Activated T-helper 2 cell treated with anti-CD3 and anti-CD28 coated beads, Interferon-gamma antibody, Interleukin-2, Interleukin-4, amounts not matched to agents 10 μg/mL and 5 μg/mL and 100 μg/mL, durations not matched to agents 14 hours and 24 hours and 36 hours (primary cell): Measurements from ENCODE around the gene CD300H. TPM values are rescaled to one million over a fixed set of nuclear protein-coding genes. Genes with fewer than 3 reads are reported as not detected.

Source experiments
- DNase-seq: peaks from one replicate; pipeline ENCODE4 v3.0.0; 2021; ENCODE audit warnings: low spot score
- H3K27ac Mint-ChIP-seq: one replicate; pipeline ENCODE4 v1.8.0; 2021; ENCODE audit warnings: mixed read lengths
- H3K27me3 Mint-ChIP-seq: one replicate; pipeline ENCODE4 v1.8.0; 2021; ENCODE audit warnings: low read depth, mixed read lengths
- H3K36me3 Mint-ChIP-seq: one replicate; pipeline ENCODE4 v1.8.0; 2021; ENCODE audit warnings: low read depth, mixed read lengths
- H3K4me1 Mint-ChIP-seq: one replicate; pipeline ENCODE4 v1.8.0; 2021; ENCODE audit warnings: low read depth, mixed read lengths
- H3K4me3 Mint-ChIP-seq: one replicate; pipeline ENCODE4 v1.8.0; 2021; ENCODE audit warnings: low read depth, mild to moderate bottlenecking, moderate library complexity, mixed read lengths
- H3K9me3 Mint-ChIP-seq: one replicate; pipeline ENCODE4 v1.8.0; 2021; ENCODE audit warnings: mixed read lengths
- intact Hi-C: fragments of 100-400 bp; cut with micrococcal nuclease; formaldehyde crosslinking; loops from one replicate; pipeline ENCODE4 v1.15.1; 2023
- total RNA-seq: library from RNA; stranded (reverse); gene quantifications from 2 replicates; pipeline ENCODE4 v1.2.3, GENCODE V29; 2022

CD300H gene
- total RNA-seq, 1 donor from 2014 or later, result not detected

- H3K4me3 Mint-ChIP-seq, result no peak overlapping the region
- H3K36me3 Mint-ChIP-seq, result no peaks in the 10 kb centered on the region
- no peak overlapping the region for H3K27ac Mint-ChIP-seq
- no peaks in the 10 kb centered on the region for H3K9me3 Mint-ChIP-seq
- no peak for DNase-seq
- peaks cover 28% of the 10 kb centered on the region for H3K27me3 Mint-ChIP-seq
- intact Hi-C loops, result no loop called here
- peaks cover 7% of the 10 kb centered on the region for H3K4me1 Mint-ChIP-seq
Observed at GRCh38 chr17:74599448-74599939, 32.2 kb upstream of the CD300H start.

GRCh38 chr17:74599023-74599399 lies 31.7 kb upstream of the CD300H start:
- no peaks in the 10 kb centered on the region for H3K9me3 Mint-ChIP-seq
- peaks cover 7% of the 10 kb centered on the region for H3K4me1 Mint-ChIP-seq
- intact Hi-C loops, result no loop called here
- no peaks in the 10 kb centered on the region for H3K36me3 Mint-ChIP-seq
- no peak overlapping the region for H3K4me3 Mint-ChIP-seq
- DNase-seq, result no peak
- H3K27me3 Mint-ChIP-seq, result peaks cover 28% of the 10 kb centered on the region
- H3K27ac Mint-ChIP-seq, result no peak overlapping the region

GRCh38 chr17:74598346-74599022 lies 31.2 kb upstream of the CD300H start:
- Mint-ChIP-seq H3K9me3 (no peaks in the 10 kb centered on the region), H3K36me3 (no peaks in the 10 kb centered on the region), H3K27ac (no peak overlapping the region), H3K4me1 (peaks cover 7% of the 10 kb centered on the region), H3K27me3 (peaks cover 28% of the 10 kb centered on the region), H3K4me3 (no peak overlapping the region)
- DNase-seq, result no peak
- intact Hi-C loops, result no loop called here

GRCh38 chr17:74597069-74597790 lies 29.9 kb upstream of the CD300H start:
- no peaks in the 10 kb centered on the region for H3K36me3 Mint-ChIP-seq
- intact Hi-C loops, result no loop called here
- H3K9me3 Mint-ChIP-seq, result no peaks in the 10 kb centered on the region
- peaks cover 28% of the 10 kb centered on the region for H3K27me3 Mint-ChIP-seq
- no peak overlapping the region for H3K4me3 Mint-ChIP-seq
- no peak for DNase-seq
- peaks cover 7% of the 10 kb centered on the region for H3K4me1 Mint-ChIP-seq
- no peak overlapping the region for H3K27ac Mint-ChIP-seq

GRCh38 chr17:74595037-74595750 lies 27.9 kb upstream of the CD300H start:
- H3K9me3 Mint-ChIP-seq, result no peaks in the 10 kb centered on the region
- peaks cover 25% of the 10 kb centered on the region for H3K27me3 Mint-ChIP-seq
- intact Hi-C loops, result no loop called here

GRCh38 chr17:74592087-74592990 lies 25.0 kb upstream of the CD300H start, which contains the start of gene CD300LD:
Gene CD300LD (minus strand): TSS chr17:74592283. CDS start chr17:74592202, 81 bp downstream.
- peaks cover 7% of the 10 kb centered on the region for H3K4me1 Mint-ChIP-seq
- intact Hi-C loops, result no loop called here
- no peaks in the 10 kb centered on the region for H3K36me3 Mint-ChIP-seq
- no peaks in the 10 kb centered on the region for H3K9me3 Mint-ChIP-seq
- H3K4me3 Mint-ChIP-seq, result no peak within 1 kb of the TSS
- no peak within 1 kb of the TSS for H3K27ac Mint-ChIP-seq
- peaks cover 23% of the 10 kb centered on the region for H3K27me3 Mint-ChIP-seq
- no peak for DNase-seq

More at GRCh38 chr17:74595037-74595750, 27.9 kb upstream of the CD300H start:
- H3K4me3 Mint-ChIP-seq, result no peak overlapping the region
- no peak for DNase-seq
- no peaks in the 10 kb centered on the region for H3K36me3 Mint-ChIP-seq
- peaks cover 11% of the 10 kb centered on the region for H3K4me1 Mint-ChIP-seq
- H3K27ac Mint-ChIP-seq, result no peak overlapping the region

- intact Hi-C loops, result no loop called here
- Mint-ChIP-seq H3K9me3 (no peaks in the 10 kb centered on the region), H3K4me1 (peaks cover 7% of the 10 kb centered on the region), H3K36me3 (no peaks in the 10 kb centered on the region), H3K27me3 (peaks cover 23% of the 10 kb centered on the region), H3K4me3 (no peak overlapping the region), H3K27ac (no peak overlapping the region)
- no peak for DNase-seq
Observed at GRCh38 chr17:74591503-74591902, 24.2 kb upstream of the CD300H start.

- H3K4me3 Mint-ChIP-seq, result no peak overlapping the region
- H3K27ac Mint-ChIP-seq, result no peak overlapping the region
- H3K27me3 Mint-ChIP-seq, result peaks cover 19% of the 10 kb centered on the region
- H3K36me3 Mint-ChIP-seq, result no peaks in the 10 kb centered on the region
- no peak for DNase-seq
- H3K4me1 Mint-ChIP-seq, result no peaks in the 10 kb centered on the region
- intact Hi-C loops, result no loop called here
- H3K9me3 Mint-ChIP-seq, result no peaks in the 10 kb centered on the region
Observed at GRCh38 chr17:74585711-74586110, 18.4 kb upstream of the CD300H start.

GRCh38 chr17:74584292-74585060 lies 17.2 kb upstream of the CD300H start:
- no peaks in the 10 kb centered on the region for H3K9me3 Mint-ChIP-seq
- H3K27ac Mint-ChIP-seq, result no peak overlapping the region
- intact Hi-C loops, result no loop called here
- H3K27me3 Mint-ChIP-seq, result peaks cover 16% of the 10 kb centered on the region
- H3K4me1 Mint-ChIP-seq, result peaks cover 7% of the 10 kb centered on the region
- no peak for DNase-seq
- no peaks in the 10 kb centered on the region for H3K36me3 Mint-ChIP-seq
- H3K4me3 Mint-ChIP-seq, result no peak overlapping the region

GRCh38 chr17:74582633-74583032 lies 15.3 kb upstream of the CD300H start:
- peaks cover 7% of the 10 kb centered on the region for H3K4me1 Mint-ChIP-seq
- peaks cover 7% of the 10 kb centered on the region for H3K27me3 Mint-ChIP-seq
- H3K27ac Mint-ChIP-seq, result no peak overlapping the region
- no peak overlapping the region for H3K4me3 Mint-ChIP-seq
- no peak for DNase-seq
- H3K36me3 Mint-ChIP-seq, result no peaks in the 10 kb centered on the region
- intact Hi-C loops, result no loop called here
- H3K9me3 Mint-ChIP-seq, result no peaks in the 10 kb centered on the region

- H3K27ac Mint-ChIP-seq, result no peak overlapping the region
- H3K9me3 Mint-ChIP-seq, result no peaks in the 10 kb centered on the region
- H3K4me3 Mint-ChIP-seq, result no peak overlapping the region
- H3K4me1 Mint-ChIP-seq, result peaks cover 7% of the 10 kb centered on the region
- DNase-seq, result no peak
- peaks cover 9% of the 10 kb centered on the region for H3K27me3 Mint-ChIP-seq
- H3K36me3 Mint-ChIP-seq, result no peaks in the 10 kb centered on the region
- intact Hi-C loops, result no loop called here
Observed at GRCh38 chr17:74579900-74580299, 12.6 kb upstream of the CD300H start.
